ENCODE data around the gene YES1. TPM values are rescaled to one million over a fixed set of nuclear protein-coding genes. Genes with fewer than 3 reads are reported as not detected.

Gene YES1
- total and polyA plus RNA-seq, 2 donors (not counting 3 experiments of a cell fraction or from before 2014, with no cell fraction given), result 16.5 to 92.3 TPM

- peak overlapping the region; percentile 74 to 84 (median 82) for H3K4me3 ChIP-seq (replicated peaks in 1 of 3; ENCODE audit: insufficient read depth in 1 of 3, low read depth in 1 of 3, low read length in 3 of 3)
- no peak for TF ChIP-seq FOS (IDR thresholded peaks at IDR 0.05; ENCODE audit: borderline replicate concordance, insufficient read depth, low read length)
- TF ChIP-seq POLR2A (IDR thresholded peaks at IDR 0.05; ENCODE audit: low read depth, low read length), result no peak
- TF ChIP-seq POLR2AphosphoS5 (IDR thresholded peaks at IDR 0.05; ENCODE audit: insufficient read depth, low read depth, low read length), result no peak
- no peak for TF ChIP-seq GATA2 (IDR thresholded peaks at IDR 0.05; ENCODE audit: insufficient read depth, insufficient read length, low read depth, low read length)
- TF ChIP-seq CTCF (IDR thresholded peaks at IDR 0.05; ENCODE audit: extremely low read depth in 1 of 2, insufficient read depth in 1 of 2, low read depth in 1 of 2, low read length in 2 of 2), result peak in 1 of 2 donors; percentile 16
- TF ChIP-seq EZH2 (IDR thresholded peaks at IDR 0.05; ENCODE audit: borderline replicate concordance, low read depth, low read length, severe bottlenecking), result no peak
- H3K4me1 ChIP-seq (ENCODE audit: control insufficient read depth, extremely low read depth, insufficient read depth, low read length), result peaks cover 5% of the 10 kb centered on the region
- H3K4me2 ChIP-seq (ENCODE audit: insufficient read depth, low read length), result peak overlapping the region; percentile 79
- H2AFZ ChIP-seq (ENCODE audit: low read depth, low read length), result peak overlapping the region; percentile 43
- no peaks in the 10 kb centered on the region for H3K27me3 ChIP-seq (ENCODE audit: control insufficient read depth in 2 of 2, insufficient read depth in 2 of 2, low read length in 2 of 2)
- peak; percentile 55 for FAIRE-seq
- peaks cover 40% of the 10 kb centered on the region for H3K79me2 ChIP-seq (ENCODE audit: control insufficient read depth, insufficient read depth, low read length)
- TSS peak; percentile 65 for BruUV-seq (replicated peaks)
- DNase-seq (ENCODE audit: low read depth, low spot score), result peak; percentile 77
- H4K20me1 ChIP-seq (replicated peaks; ENCODE audit: control insufficient read depth, extremely low read depth, insufficient read depth, low read length), result no peaks in the 10 kb centered on the region
- POLR2A ChIA-PET, result interaction anchor here (0.9 to 1.3 kb wide), 2 partner anchors 9 to 119 kb away, joined by 3 to 4 read pairs; no protein-coding TSS in a partner anchor
- peaks cover 2 to 3% of the 10 kb centered on the region in 2 experiments for H3K36me3 ChIP-seq (ENCODE audit: control insufficient read depth in 2 of 2, extremely low read depth in 1 of 2, insufficient read depth in 2 of 2, low read length in 2 of 2)
- CTCF ChIA-PET, result interaction anchor here (0.7 to 2.1 kb wide), 25 partner anchors 9 to 459 kb away, joined by 3 to 33 read pairs (median 4); partner anchors contain the start of genes THOC1 and TYMS
- H3K27ac ChIP-seq (ENCODE audit: insufficient read depth, low read depth, low read length), result peak overlapping the region; percentile 49
- H3K9ac ChIP-seq (replicated peaks; ENCODE audit: extremely low read depth, insufficient read depth, low read length), result peak overlapping the region; percentile 72
- dilution Hi-C loops (cut with MboI; ENCODE audit: extremely low pct_ligation_motif_present, low sequenced_read_pairs), result no loop called here
- no peaks in the 10 kb centered on the region for H3K9me1 ChIP-seq (replicated peaks; ENCODE audit: control insufficient read depth, extremely low read depth, insufficient read depth, low read length)
- no peaks in the 10 kb centered on the region for H3K9me3 ChIP-seq (replicated peaks; ENCODE audit: control insufficient read depth, insufficient read depth, low read length)
- intact Hi-C loops (cut with micrococcal nuclease), result loop anchor here (1.0 to 2.0 kb wide), 4 partner anchors 53 to 127 kb away; no protein-coding TSS in a partner anchor
Measured at GRCh38 chr18:711657-712400, 100.2 kb downstream of the YES1 start.

All from endothelial cell of umbilical vein (primary cell).